Mesenchymal stem cell (in vitro differentiated cells and primary cell): ENCODE data around the gene ST8SIA2.

Source experiments
- DNase-seq: peaks from one replicate; pipeline ENCODE4 v3.0.0-alpha.2; 2013
- H2AFZ ChIP-seq: one replicate; pipeline ENCODE4 v1.6.1; 2013; ENCODE audit warnings: low read depth, mild to moderate bottlenecking, control low read depth, inconsistent platforms, low read length, moderate library complexity
- H2AK5ac ChIP-seq: 2 replicates; pipeline ENCODE4 v1.6.1; 2013; ENCODE audit warnings: low read length, moderate library complexity, mild to moderate bottlenecking, inconsistent platforms; ENCODE audit not compliant: severe bottlenecking
- H2BK120ac ChIP-seq: one replicate; pipeline ENCODE4 v1.6.1; 2013; ENCODE audit warnings: low read depth, mild to moderate bottlenecking, inconsistent platforms, low read length, moderate library complexity
- H2BK12ac ChIP-seq, 2 experiments: one replicate each; pipeline ENCODE4 v1.6.1; 2013; ENCODE audit warnings: inconsistent platforms in 2 of 2, low read length in 2 of 2, mild to moderate bottlenecking in 2 of 2, moderate library complexity in 2 of 2, control low read depth in 1 of 2
- H2BK15ac ChIP-seq: one replicate; pipeline ENCODE4 v1.6.1; 2013; ENCODE audit warnings: mild to moderate bottlenecking, low read depth, inconsistent platforms; ENCODE audit not compliant: poor library complexity, severe bottlenecking
- H2BK5ac ChIP-seq: 2 replicates; pipeline ENCODE4 v1.6.1; 2013; ENCODE audit warnings: low read depth, mild to moderate bottlenecking, low read length, control low read depth, inconsistent platforms; ENCODE audit not compliant: poor library complexity, severe bottlenecking
- H3K14ac ChIP-seq, 2 experiments: one replicate each; pipeline ENCODE4 v1.6.1; 2013; ENCODE audit warnings: inconsistent platforms in 2 of 2, low read length in 2 of 2, control low read depth in 1 of 2, mild to moderate bottlenecking in 1 of 2, moderate library complexity in 1 of 2
- H3K18ac ChIP-seq, 2 experiments: one replicate each; pipeline ENCODE4 v1.6.1; 2013; ENCODE audit warnings: inconsistent platforms in 2 of 2, low read length in 2 of 2, control low read depth in 1 of 2, low read depth in 1 of 2, mild to moderate bottlenecking in 1 of 2
- H3K23ac ChIP-seq, 2 experiments: one replicate each; pipeline ENCODE4 v1.6.1; 2013; ENCODE audit warnings: inconsistent platforms in 2 of 2, low read length in 2 of 2, mild to moderate bottlenecking in 2 of 2, moderate library complexity in 2 of 2, control low read depth in 1 of 2
- H3K27ac ChIP-seq: 2 replicates; pipeline ENCODE4 v1.5.1; 2013; ENCODE audit warnings: mild to moderate bottlenecking, moderate library complexity, low read length, control low read depth, inconsistent platforms; ENCODE audit not compliant: poor library complexity, severe bottlenecking
- H3K27me3 ChIP-seq, 2 experiments: 2 replicates each; pipeline versions ENCODE4 v1.6.1 to v1.7.0; 2013; ENCODE audit warnings: low read length in 2 of 2, mild to moderate bottlenecking in 2 of 2, moderate library complexity in 2 of 2, control low read depth in 1 of 2, inconsistent platforms in 1 of 2; ENCODE audit not compliant: control insufficient read depth in 1 of 2, insufficient read depth in 1 of 2
- H3K36me3 ChIP-seq, 2 experiments: 2 replicates each; pipeline versions ENCODE4 v1.6.1 to v1.7.0; 2013; ENCODE audit warnings: low read length in 2 of 2, control low read depth in 1 of 2, inconsistent platforms in 1 of 2, low read depth in 1 of 2, mild to moderate bottlenecking in 1 of 2; ENCODE audit not compliant: insufficient read depth in 2 of 2, control insufficient read depth in 1 of 2
- H3K4ac ChIP-seq, 2 experiments: one replicate each; pipeline ENCODE4 v1.6.1; 2013; ENCODE audit warnings: inconsistent platforms in 2 of 2, low read length in 2 of 2, mild to moderate bottlenecking in 2 of 2, moderate library complexity in 2 of 2, control low read depth in 1 of 2, low read depth in 1 of 2
- H3K4me1 ChIP-seq: 2 replicates; pipeline ENCODE4 v1.6.1; 2013; ENCODE audit warnings: low read depth, low read length, control low read depth; ENCODE audit not compliant: control insufficient read depth, insufficient read depth
- H3K4me2 ChIP-seq: 2 replicates; pipeline ENCODE4 v1.6.1; 2013; ENCODE audit warnings: low read length, mild to moderate bottlenecking, inconsistent platforms; ENCODE audit not compliant: poor library complexity, severe bottlenecking
- H3K4me3 ChIP-seq, 2 experiments: 2 replicates each; pipeline versions ENCODE4 v1.5.1 to v1.7.0; 2013; ENCODE audit warnings: low read length in 2 of 2, mild to moderate bottlenecking in 2 of 2, control low read depth in 1 of 2, low read depth in 1 of 2; ENCODE audit not compliant: insufficient read depth in 1 of 2
- H3K79me1 ChIP-seq: replicated peaks from 2 replicates; pipeline ENCODE4 v1.6.1; 2013; ENCODE audit warnings: mild to moderate bottlenecking, control low read depth, low read length, inconsistent platforms; ENCODE audit not compliant: poor library complexity, severe bottlenecking
- H3K9ac ChIP-seq: 2 replicates; pipeline ENCODE4 v1.7.0; 2013; ENCODE audit warnings: mild to moderate bottlenecking, low read length, moderate library complexity
- H3K9me3 ChIP-seq: 2 replicates; pipeline ENCODE4 v1.7.0; 2013; ENCODE audit warnings: mild to moderate bottlenecking, low read length; ENCODE audit not compliant: control insufficient read depth
- H4K8ac ChIP-seq: one replicate; pipeline ENCODE4 v1.6.1; 2013; ENCODE audit warnings: inconsistent platforms, mild to moderate bottlenecking, low read length, moderate library complexity
- H4K91ac ChIP-seq: one replicate; pipeline ENCODE4 v1.6.1; 2013; ENCODE audit warnings: mild to moderate bottlenecking, low read length, inconsistent platforms
- WGBS: methylation state at CpG from one replicate; pipeline ENCODE4 v1.1.7; 2013; ENCODE audit warnings: mixed read lengths; 5-methylcytosine and 5-hydroxymethylcytosine counted together

Gene ST8SIA2

GRCh38 chr15:92466834-92467233 lies 73.2 kb downstream of the ST8SIA2 start:
- no peak overlapping the region for H2AFZ ChIP-seq
- no peak overlapping the region for H3K14ac ChIP-seq
- no peak overlapping the region for H3K4ac ChIP-seq
- no peak overlapping the region for H4K91ac ChIP-seq
- H3K9me3 ChIP-seq: no peaks in the 10 kb centered on the region
- H3K18ac ChIP-seq: no peak overlapping the region
- DNase-seq: no peak
- no peak overlapping the region for H2BK12ac ChIP-seq
- no peak overlapping the region for H3K23ac ChIP-seq
- no peak overlapping the region for H2BK15ac ChIP-seq
- no peak overlapping the region for H2BK120ac ChIP-seq
- H3K4me3 ChIP-seq: no peak overlapping the region
- H2AK5ac ChIP-seq: no peak overlapping the region
- H3K4me2 ChIP-seq: no peak overlapping the region
- H3K27ac ChIP-seq: no peak overlapping the region
- WGBS: 86% methylated on average over 8 of the region's 8 CpGs
- H4K8ac ChIP-seq: no peak overlapping the region
- H3K79me1 ChIP-seq: no peaks in the 10 kb centered on the region
- no peak overlapping the region for H3K9ac ChIP-seq
- no peaks in the 10 kb centered on the region for H3K4me1 ChIP-seq
- no peak overlapping the region for H2BK5ac ChIP-seq
- H3K36me3 ChIP-seq: no peaks in the 10 kb centered on the region
- H3K27me3 ChIP-seq: peaks cover 0 to 15% of the 10 kb centered on the region in 2 experiments

GRCh38 chr15:92467245-92467644 lies 73.6 kb downstream of the ST8SIA2 start:
- Histone ChIP-seq H2BK15ac (no peak overlapping the region), H3K18ac (no peak overlapping the region), H2BK120ac (no peak overlapping the region), H3K9ac (no peak overlapping the region), H3K27ac (no peak overlapping the region), H4K8ac (no peak overlapping the region), H3K4me1 (no peaks in the 10 kb centered on the region), H3K4me3 (no peak overlapping the region), H2AK5ac (no peak overlapping the region), H2AFZ (no peak overlapping the region), H2BK12ac (no peak overlapping the region), H3K4ac (no peak overlapping the region), H3K79me1 (no peaks in the 10 kb centered on the region), H2BK5ac (no peak overlapping the region), H3K36me3 (no peaks in the 10 kb centered on the region), H3K9me3 (no peaks in the 10 kb centered on the region), H3K4me2 (no peak overlapping the region), H4K91ac (no peak overlapping the region), H3K27me3 (peaks cover 0 to 14% of the 10 kb centered on the region in 2 experiments), H3K14ac (no peak overlapping the region), H3K23ac (no peak overlapping the region)
- DNase-seq: no peak
- WGBS: 86% methylated on average over 9 of the region's 11 CpGs

GRCh38 chr15:92468991-92469390 lies 75.3 kb downstream of the ST8SIA2 start:
- no peaks in the 10 kb centered on the region for H3K4me1 ChIP-seq

GRCh38 chr15:92471288-92471687 lies 77.6 kb downstream of the ST8SIA2 start:
- Histone ChIP-seq H2BK12ac (no peak overlapping the region), H3K27me3 (peaks cover 0 to 36% of the 10 kb centered on the region in 2 experiments), H4K91ac (no peak overlapping the region), H3K18ac (no peak overlapping the region), H3K9ac (no peak overlapping the region), H2AFZ (no peak overlapping the region), H3K23ac (no peak overlapping the region), H2BK15ac (no peak overlapping the region), H2BK5ac (no peak overlapping the region), H2AK5ac (no peak overlapping the region), H3K14ac (no peak overlapping the region), H2BK120ac (no peak overlapping the region), H3K4ac (no peak overlapping the region), H3K79me1 (no peaks in the 10 kb centered on the region), H3K27ac (no peak overlapping the region), H3K9me3 (no peaks in the 10 kb centered on the region), H3K4me2 (no peak overlapping the region), H3K36me3 (no peaks in the 10 kb centered on the region), H3K4me1 (no peaks in the 10 kb centered on the region), H3K4me3 (no peak overlapping the region), H4K8ac (no peak overlapping the region)
- no peak for DNase-seq

More at GRCh38 chr15:92468991-92469390, 75.3 kb downstream of the ST8SIA2 start:
- Histone ChIP-seq H3K4me3 (no peak overlapping the region), H2BK5ac (no peak overlapping the region), H3K9ac (no peak overlapping the region), H4K8ac (no peak overlapping the region), H3K9me3 (no peaks in the 10 kb centered on the region), H3K79me1 (no peaks in the 10 kb centered on the region), H2AFZ (no peak overlapping the region), H2AK5ac (no peak overlapping the region), H3K27ac (no peak overlapping the region), H2BK120ac (no peak overlapping the region), H3K27me3 (peaks cover 0 to 25% of the 10 kb centered on the region in 2 experiments), H3K18ac (no peak overlapping the region), H3K4me2 (no peak overlapping the region), H2BK15ac (no peak overlapping the region), H4K91ac (no peak overlapping the region), H3K14ac (no peak overlapping the region), H3K36me3 (no peaks in the 10 kb centered on the region), H3K23ac (no peak overlapping the region), H3K4ac (no peak overlapping the region), H2BK12ac (no peak overlapping the region)
- DNase-seq: no peak
- WGBS: 66% methylated on average over 3 of the region's 3 CpGs
